HPDE6-E6E7 (cell line): ENCODE data around the gene TMEM212.
"Not testable (repeated sequence)": the region's sequence is repeated elsewhere in the genome, so short reads cannot be mapped to it uniquely, and the experiment has no call there.

Experiments used
- DNase-seq: peaks from one replicate; pipeline ENCODE4 v3.0.0; 2011; ENCODE audit warnings: missing footprints; ENCODE audit errors: extremely low spot score

Gene TMEM212

GRCh38 chr3:171813278-171813896, 29.8 kb upstream of the TMEM212 start:
- DNase-seq = no peak

GRCh38 chr3:171813897-171814460, 29.2 kb upstream of the TMEM212 start:
- DNase-seq = no peak

GRCh38 chr3:171814662-171815061, 28.5 kb upstream of the TMEM212 start:
- not testable (repeated sequence) for DNase-seq

- DNase-seq = no peak
Observed at GRCh38 chr3:171815973-171816595, 27.1 kb upstream of the TMEM212 start.

GRCh38 chr3:171817074-171817800, 25.9 kb upstream of the TMEM212 start:
- DNase-seq = no peak

GRCh38 chr3:171821044-171821443, 22.1 kb upstream of the TMEM212 start:
- DNase-seq = no peak

GRCh38 chr3:171821778-171822358, 21.3 kb upstream of the TMEM212 start:
- no peak for DNase-seq

- no peak for DNase-seq
Observed at GRCh38 chr3:171822431-171823106, 20.6 kb upstream of the TMEM212 start.

- DNase-seq = no peak
Observed at GRCh38 chr3:171824116-171824515, 19.0 kb upstream of the TMEM212 start.

GRCh38 chr3:171824824-171825221, 18.3 kb upstream of the TMEM212 start:
- DNase-seq = peak; percentile 43

GRCh38 chr3:171825222-171825828, 17.8 kb upstream of the TMEM212 start:
- DNase-seq = no peak

GRCh38 chr3:171827385-171827784, 15.8 kb upstream of the TMEM212 start:
- DNase-seq = no peak

- DNase-seq = no peak
Observed at GRCh38 chr3:171827836-171828458, 15.2 kb upstream of the TMEM212 start.

- DNase-seq = no peak
Observed at GRCh38 chr3:171828902-171829770, 14.0 kb upstream of the TMEM212 start.

- DNase-seq = peak; percentile 53
Observed at GRCh38 chr3:171829841-171830517, 13.2 kb upstream of the TMEM212 start.

- DNase-seq = no peak
Observed at GRCh38 chr3:171830518-171830875, 12.7 kb upstream of the TMEM212 start.

GRCh38 chr3:171831936-171832335, 11.2 kb upstream of the TMEM212 start:
- no peak for DNase-seq

- DNase-seq = no peak
Observed at GRCh38 chr3:171832989-171833388, 10.2 kb upstream of the TMEM212 start.

GRCh38 chr3:171833789-171834460, 9.2 kb upstream of the TMEM212 start:
- peak; percentile 28 for DNase-seq
